Panc1 (cell line): ENCODE results near the gene GDF7. TPM values are rescaled to one million over a fixed set of nuclear protein-coding genes. Genes with fewer than 3 reads are reported as not detected.

Experiments used
- ATAC-seq: fragments of 200-7000 bp; cut with Tn5 transposase; 2 replicates; pipeline ENCODE4 v1.9.1; 2020; ENCODE audit warnings: mild to moderate bottlenecking, moderate library complexity
- BruUV-seq: library from RNA; stranded (reverse); fragments of 400-500 nt; replicated peaks from 2 replicates; lab custom pipeline; 2021; lab: Mats Ljungman, UMichigan
- CTCF ChIA-PET: fragments of 300-600 bp; sonication (Branson Sonifier 250); formaldehyde crosslinking; loops from one replicate; lab custom pipeline; 2022; ENCODE audit warnings: antibody characterized with exemption; lab: Charles Lee
- POLR2A ChIA-PET: fragments of 300-600 bp; sonication (Branson Sonifier 250); formaldehyde crosslinking; loops from one replicate; lab custom pipeline; 2022; ENCODE audit warnings: antibody characterized with exemption; lab: Charles Lee
- DNase-seq: peaks from one replicate; pipeline ENCODE4 v3.0.0-alpha.2; 2010; ENCODE audit warnings: low read depth, low spot score
- H3K27ac ChIP-seq: 2 replicates; pipeline ENCODE4 v1.5.1; 2011; ENCODE audit warnings: mild to moderate bottlenecking, low read length, inconsistent platforms
- H3K27me3 ChIP-seq: fragments of 200-500 bp; sonication (Bioruptor generic); 2 replicates; pipeline ENCODE4 v1.6.0; 2014; ENCODE audit warnings: low read length, inconsistent platforms; ENCODE audit not compliant: control insufficient read depth, insufficient read depth
- H3K36me3 ChIP-seq: fragments of 200-500 bp; sonication (Bioruptor generic); 2 replicates; pipeline ENCODE4 v1.5.1; 2014; ENCODE audit warnings: inconsistent platforms, mild to moderate bottlenecking, low read length, moderate library complexity; ENCODE audit not compliant: control insufficient read depth, insufficient read depth
- H3K4me1 ChIP-seq: 2 replicates; pipeline ENCODE4 v1.5.1; 2011; ENCODE audit warnings: inconsistent platforms, mild to moderate bottlenecking, low read length, moderate library complexity; ENCODE audit not compliant: control insufficient read depth, insufficient read depth
- H3K4me3 ChIP-seq, 2 experiments: 2 replicates each; pipeline ENCODE4 v1.5.1; 2011 to 2012; ENCODE audit warnings: low read depth in 2 of 2, low read length in 2 of 2, mild to moderate bottlenecking in 2 of 2, inconsistent platforms in 1 of 2, moderate library complexity in 1 of 2
- H3K9me3 ChIP-seq: fragments of 200-500 bp; sonication (Bioruptor generic); 2 replicates; pipeline ENCODE4 v1.5.1; 2014; ENCODE audit warnings: low read depth, mild to moderate bottlenecking, inconsistent platforms, low read length, moderate library complexity; ENCODE audit not compliant: control insufficient read depth, insufficient read depth
- POLR2AphosphoS5 ChIP-seq: IDR thresholded peaks from 2 replicates; pipeline ENCODE4 v1.6.1; 2012; ENCODE audit warnings: mild to moderate bottlenecking, low read depth, low read length, moderate library complexity
- in situ Hi-C: cut with HindIII; loops from 2 replicates; pipeline ENCODE4 v1.10.0; 2016; ENCODE audit warnings: low sequenced_read_pairs, low pct_unique_long_range_greater_than_20kb
- intact Hi-C: fragments of 100-400 bp; cut with micrococcal nuclease; formaldehyde crosslinking; loops from one replicate; pipeline ENCODE4 v1.10.0; 2022; ENCODE audit not compliant: unreplicated experiment
- total RNA-seq: library from RNA; stranded (reverse); gene quantifications from one replicate; pipeline ENCODE4 v1.2.1, GENCODE V29; 2021; ENCODE audit not compliant: unreplicated experiment
- TF ChIP-seq, protein P1 (sequence below): fragments of 450-650 bp; IDR thresholded peaks from 2 replicates; pipeline ENCODE4 v1.5.1; 2017; ENCODE audit warnings: mild to moderate bottlenecking

GDF7 gene
- total RNA-seq, 1 experiment from 2014 or later, result not detected

GRCh38 chr2:20642055-20642971 lies 24.6 kb upstream of the GDF7 start:
- no peak for DNase-seq
- in situ Hi-C loops, result loop anchor here (25.0 kb wide), 1 partner anchor 205 kb away; the partner anchor contains the start of gene RHOB

DNA sequence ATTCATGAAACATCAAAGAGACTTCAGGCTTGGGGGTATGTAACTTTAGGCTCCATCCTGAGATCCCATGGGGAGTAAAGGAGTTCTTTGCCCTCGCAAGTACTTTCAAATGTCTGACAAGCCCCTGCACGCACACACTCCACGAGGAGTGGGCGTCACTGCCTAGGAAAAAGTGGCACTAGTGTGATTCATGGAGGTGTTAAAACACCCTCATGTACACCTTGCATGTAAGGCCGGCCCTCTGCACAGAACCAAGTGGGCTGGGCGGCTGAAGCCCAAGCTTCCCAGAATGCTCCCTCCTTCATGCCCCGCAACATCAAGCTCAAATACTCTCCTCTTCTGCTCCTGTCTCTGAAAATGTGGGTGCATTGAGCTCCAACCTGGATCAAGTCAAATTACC lies 23.9 kb upstream of the GDF7 start:
- ATAC-seq (no peak), DNase-seq (no peak)
- Histone ChIP-seq H3K4me3 (no peak overlapping the region), H3K4me1 (no peaks in the 10 kb centered on the region; the same call in 1 of the 2 replicates), H3K27ac (no peak overlapping the region), H3K36me3 (no peaks in the 10 kb centered on the region), H3K9me3 (no peaks in the 10 kb centered on the region), H3K27me3 (no peaks in the 10 kb centered on the region)
- intact Hi-C loops, result loop anchor here (2.0 kb wide), 1 partner anchor 246 kb away; no protein-coding TSS in a partner anchor
- in situ Hi-C loops, result loop anchor here (25.0 kb wide), 1 partner anchor 206 kb away; the partner anchor contains the start of gene RHOB
- no TSS peak for BruUV-seq
- POLR2A ChIA-PET, result no interaction called here
- CTCF ChIA-PET, result interaction anchor here (0.7 to 2.5 kb wide), 4 partner anchors 25 to 247 kb away, joined by 3 to 11 read pairs (median 4); no protein-coding TSS in a partner anchor
- no peak for TF ChIP-seq POLR2AphosphoS5

More at GRCh38 chr2:20642055-20642971, 24.6 kb upstream of the GDF7 start:
- Histone ChIP-seq H3K9me3 (no peaks in the 10 kb centered on the region), H3K27me3 (no peaks in the 10 kb centered on the region), H3K4me1 (no peaks in the 10 kb centered on the region; the same call in 1 of the 2 replicates), H3K36me3 (no peaks in the 10 kb centered on the region), H3K4me3 (no peak overlapping the region), H3K27ac (no peak overlapping the region)
- no TSS peak for BruUV-seq
- TF ChIP-seq POLR2AphosphoS5, result no peak
- TF ChIP-seq, protein P1, sequence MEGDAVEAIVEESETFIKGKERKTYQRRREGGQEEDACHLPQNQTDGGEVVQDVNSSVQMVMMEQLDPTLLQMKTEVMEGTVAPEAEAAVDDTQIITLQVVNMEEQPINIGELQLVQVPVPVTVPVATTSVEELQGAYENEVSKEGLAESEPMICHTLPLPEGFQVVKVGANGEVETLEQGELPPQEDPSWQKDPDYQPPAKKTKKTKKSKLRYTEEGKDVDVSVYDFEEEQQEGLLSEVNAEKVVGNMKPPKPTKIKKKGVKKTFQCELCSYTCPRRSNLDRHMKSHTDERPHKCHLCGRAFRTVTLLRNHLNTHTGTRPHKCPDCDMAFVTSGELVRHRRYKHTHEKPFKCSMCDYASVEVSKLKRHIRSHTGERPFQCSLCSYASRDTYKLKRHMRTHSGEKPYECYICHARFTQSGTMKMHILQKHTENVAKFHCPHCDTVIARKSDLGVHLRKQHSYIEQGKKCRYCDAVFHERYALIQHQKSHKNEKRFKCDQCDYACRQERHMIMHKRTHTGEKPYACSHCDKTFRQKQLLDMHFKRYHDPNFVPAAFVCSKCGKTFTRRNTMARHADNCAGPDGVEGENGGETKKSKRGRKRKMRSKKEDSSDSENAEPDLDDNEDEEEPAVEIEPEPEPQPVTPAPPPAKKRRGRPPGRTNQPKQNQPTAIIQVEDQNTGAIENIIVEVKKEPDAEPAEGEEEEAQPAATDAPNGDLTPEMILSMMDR, result peak; percentile 97
- intact Hi-C loops, result loop anchor here (2.0 kb wide), 1 partner anchor 246 kb away; no protein-coding TSS in a partner anchor
- ATAC-seq, result peak; percentile 96
- ChIA-PET CTCF (interaction anchor here (0.6 to 2.5 kb wide), 7 partner anchors 25 to 399 kb away, joined by 3 to 11 read pairs (median 3); partner anchors contain the start of gene RHOB), POLR2A (interaction anchor here (0.5 kb wide), 2 partner anchors 200 to 300 kb away, joined by 3 to 8 read pairs; no protein-coding TSS in a partner anchor)

GRCh38 chr2:20643826-20644225 lies 23.1 kb upstream of the GDF7 start:
- ATAC-seq (no peak), DNase-seq (no peak)
- Histone ChIP-seq H3K4me1 (no peaks in the 10 kb centered on the region; the same call in 1 of the 2 replicates), H3K36me3 (no peaks in the 10 kb centered on the region), H3K27ac (no peak overlapping the region), H3K4me3 (no peak overlapping the region), H3K27me3 (no peaks in the 10 kb centered on the region), H3K9me3 (no peaks in the 10 kb centered on the region)
- no TSS peak for BruUV-seq
- TF ChIP-seq, protein P1, result no peak
- in situ Hi-C loops (loop anchor here (25.0 kb wide), 1 partner anchor 207 kb away; the partner anchor contains the start of gene RHOB), intact Hi-C loops (loop anchor here (2.0 kb wide), 1 partner anchor 247 kb away; no protein-coding TSS in a partner anchor)
- CTCF ChIA-PET, result no interaction called here
- POLR2A ChIA-PET, result no interaction called here
